GM23248 (cell line): ENCODE results near the gene LMOD2. TPM values are rescaled to one million over a fixed set of nuclear protein-coding genes. Genes with fewer than 3 reads are reported as not detected.

Source experiments
- DNase-seq: peaks from one replicate; pipeline ENCODE4 v3.0.0-alpha.2; 2015
- H2AFZ ChIP-seq: fragments of 200-600 bp; sonication (generic); 2 replicates; pipeline ENCODE4 v1.6.1; 2016; ENCODE audit warnings: antibody characterized with exemption
- H3F3A ChIP-seq: fragments of 200-600 bp; sonication (generic); 2 replicates; pipeline ENCODE4 v1.6.1; 2016; ENCODE audit warnings: mild to moderate bottlenecking, antibody characterized with exemption, mixed run types; ENCODE audit not compliant: insufficient read depth
- H3K27ac ChIP-seq: fragments of 200-600 bp; sonication (generic); 2 replicates; pipeline ENCODE4 v1.5.1; 2016; ENCODE audit warnings: mild to moderate bottlenecking
- H3K27me3 ChIP-seq: fragments of 200-600 bp; sonication (generic); replicated peaks from 2 replicates; pipeline ENCODE4 v1.6.1; 2016; ENCODE audit warnings: mild to moderate bottlenecking; ENCODE audit not compliant: insufficient read depth
- H3K36me3 ChIP-seq: fragments of 200-600 bp; sonication (generic); 2 replicates; pipeline ENCODE4 v1.6.1; 2016; ENCODE audit warnings: low read depth, mild to moderate bottlenecking
- H3K4me1 ChIP-seq: fragments of 200-600 bp; sonication (generic); 2 replicates; pipeline ENCODE4 v1.6.1; 2016; ENCODE audit warnings: mild to moderate bottlenecking; ENCODE audit not compliant: insufficient read depth
- H3K4me2 ChIP-seq: fragments of 200-600 bp; sonication (generic); one replicate; pipeline ENCODE4 v1.6.1; 2016; ENCODE audit warnings: mild to moderate bottlenecking; ENCODE audit not compliant: unreplicated experiment
- H3K4me3 ChIP-seq: fragments of 200-600 bp; sonication (generic); 2 replicates; pipeline ENCODE4 v1.5.1; 2016; ENCODE audit warnings: mild to moderate bottlenecking
- H3K79me2 ChIP-seq: fragments of 200-600 bp; sonication (generic); 2 replicates; pipeline ENCODE4 v1.6.1; 2016; ENCODE audit warnings: mild to moderate bottlenecking; ENCODE audit not compliant: insufficient read depth
- H3K9ac ChIP-seq: fragments of 200-600 bp; sonication (generic); 2 replicates; pipeline ENCODE4 v1.6.1; 2016; ENCODE audit warnings: mild to moderate bottlenecking
- H3K9me2 ChIP-seq: fragments of 200-600 bp; sonication (generic); 2 replicates; pipeline ENCODE4 v1.6.1; 2016; ENCODE audit warnings: mixed run types, mild to moderate bottlenecking, moderate library complexity; ENCODE audit not compliant: insufficient read depth
- H3K9me3 ChIP-seq: fragments of 200-600 bp; sonication (generic); one replicate; pipeline ENCODE4 v1.6.1; 2017; ENCODE audit warnings: low read depth
- H4K20me1 ChIP-seq: fragments of 200-600 bp; sonication (generic); 2 replicates; pipeline ENCODE4 v1.6.0; 2016; ENCODE audit not compliant: insufficient read depth
- EZH2 ChIP-seq: fragments of 200-600 bp; sonication (generic); IDR thresholded peaks from 2 replicates; pipeline ENCODE4 v1.6.1; 2018; ENCODE audit warnings: antibody characterized with exemption, mild to moderate bottlenecking; ENCODE audit not compliant: insufficient read depth, poor library complexity, severe bottlenecking
- EZH2phosphoT487 ChIP-seq: fragments of 200-600 bp; sonication (generic); IDR thresholded peaks from 2 replicates; pipeline ENCODE4 v1.6.1; 2018; ENCODE audit warnings: antibody characterized with exemption, moderate library complexity, mild to moderate bottlenecking, low read depth; ENCODE audit not compliant: insufficient read depth
- WGBS, 2 experiments: methylation state at CpG; one replicate each; pipeline ENCODE4 v1.1.6; 2015 to 2017; ENCODE audit warnings: low lambda C conversion rate in 2 of 2, low coverage in 1 of 2; ENCODE audit errors: missing lambda C conversion rate in 2 of 2; 5-methylcytosine and 5-hydroxymethylcytosine counted together
- in situ Hi-C: fragments of 300-500 bp; cut with MboI; formaldehyde crosslinking; loops from 2 replicates; pipeline ENCODE4 v1.15.0; 2020
- polyA plus RNA-seq: library from polyadenylated mRNA; unstranded; fragments of >200 nt; fragmentation: Nextera tagmentation; extraction: Ambion mirVana; gene quantifications from 2 replicates; pipeline ENCODE4 v1.2.1, GENCODE V29; 2016
- total RNA-seq: library from RNA; depleted of rRNA; stranded (reverse); fragments of >200 nt; shearing (Covaris generic); gene quantifications from 2 replicates; pipeline ENCODE4 v1.2.3, GENCODE V29; 2014

Gene LMOD2
- total and polyA plus RNA-seq, 2 experiments from 2014 or later: not detected

- DNase-seq: no peak
- in situ Hi-C loops: no loop called here
- Histone ChIP-seq H3K36me3 (peaks cover 31% of the 10 kb centered on the region), H3K79me2 (no peaks in the 10 kb centered on the region), H4K20me1 (no peaks in the 10 kb centered on the region), H3K4me2 (no peak overlapping the region), H3K27ac (no peak overlapping the region), H3K9ac (no peak overlapping the region), H3K9me3 (no peaks in the 10 kb centered on the region), H3K27me3 (no peaks in the 10 kb centered on the region), H2AFZ (no peak overlapping the region), H3K4me3 (no peak overlapping the region), H3K9me2 (no peaks in the 10 kb centered on the region), H3F3A (0 out of 2 replicates have a peak, but pooled peaks cover 6% of the 10 kb centered on the region), H3K4me1 (no peaks in the 10 kb centered on the region)
- WGBS, 2 experiments: 85 to 87% methylated on average over 3 of the region's 3 CpGs
- TF ChIP-seq EZH2 (no peak), EZH2phosphoT487 (no peak)
Observed at GRCh38 chr7:123695944-123696677, 40.4 kb downstream of the LMOD2 start.

DNA sequence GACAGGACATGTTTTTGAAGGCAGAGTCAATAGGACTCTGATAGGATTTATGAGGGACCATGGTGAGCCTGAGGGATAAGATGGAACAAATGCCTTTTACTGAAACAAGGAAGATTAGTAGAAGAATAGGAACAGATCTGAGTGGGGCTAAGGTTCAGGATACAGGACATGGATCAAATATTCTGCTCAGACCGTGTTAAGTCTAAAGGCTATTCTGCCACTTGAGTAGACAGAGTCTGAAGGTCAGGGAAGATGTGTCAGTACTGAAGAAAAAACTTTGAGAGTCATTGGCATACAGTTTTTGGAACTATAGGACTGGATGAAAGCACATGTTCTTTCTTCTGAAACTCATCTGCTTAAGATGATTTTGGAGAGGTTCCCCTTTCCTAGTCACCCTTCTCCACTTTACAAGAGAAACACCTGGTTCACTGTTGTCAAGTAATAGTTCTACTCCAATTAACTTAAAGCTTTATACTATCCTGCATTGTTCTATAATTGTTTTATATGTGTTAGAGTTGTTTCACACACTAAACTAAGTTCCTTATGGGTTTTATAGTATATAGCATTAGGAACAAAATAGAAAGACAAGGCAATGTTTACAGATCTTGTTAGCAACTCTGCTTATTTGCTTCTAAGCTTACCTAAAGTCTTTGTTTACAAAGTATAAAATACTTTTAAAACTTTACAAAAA, 49.7 kb downstream of the LMOD2 start:
- in situ Hi-C loops: no loop called here
- no peaks in the 10 kb centered on the region for H3K9me2 ChIP-seq
- H3K9me3 ChIP-seq: no peaks in the 10 kb centered on the region
- H3K36me3 ChIP-seq: peaks cover 45% of the 10 kb centered on the region
- no peak overlapping the region for H3K4me2 ChIP-seq
- H3K27ac ChIP-seq: no peak overlapping the region
- H3K27me3 ChIP-seq: no peaks in the 10 kb centered on the region
- no peak for TF ChIP-seq EZH2phosphoT487
- no peak for TF ChIP-seq EZH2
- H3F3A ChIP-seq: no peaks in the 10 kb centered on the region
- H3K4me1 ChIP-seq: peaks cover 9% of the 10 kb centered on the region
- WGBS, 2 experiments: 100% methylated on average over 1 of the region's 1 CpG
- DNase-seq: no peak
- H3K9ac ChIP-seq: no peak overlapping the region
- H3K4me3 ChIP-seq: no peak overlapping the region
- H3K79me2 ChIP-seq: peaks cover 22% of the 10 kb centered on the region
- no peak overlapping the region for H2AFZ ChIP-seq
- H4K20me1 ChIP-seq: no peaks in the 10 kb centered on the region; the same call in 1 of the 2 replicates

DNA sequence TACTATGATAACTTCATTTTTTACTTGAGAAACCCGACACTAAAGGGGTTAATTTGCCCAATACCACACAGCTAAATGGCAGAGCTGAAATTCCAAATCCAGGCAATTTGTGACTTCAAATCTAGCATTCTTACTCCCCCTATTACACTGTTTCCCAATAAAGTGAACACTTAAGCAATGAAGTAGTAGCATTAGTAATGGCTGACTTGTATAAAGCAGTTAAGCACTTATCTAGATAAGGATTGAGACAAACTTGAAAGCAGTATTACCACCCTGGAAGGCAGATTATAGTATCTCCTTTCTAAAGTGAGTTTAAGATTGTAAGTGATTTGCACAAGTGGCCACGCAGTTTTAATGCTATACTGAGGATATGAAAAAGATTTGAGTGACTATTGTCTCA, 53.9 kb downstream of the LMOD2 start:
- H3K9me2 ChIP-seq: no peaks in the 10 kb centered on the region
- peaks cover 35% of the 10 kb centered on the region for H3K36me3 ChIP-seq
- no peak overlapping the region for H2AFZ ChIP-seq
- WGBS, 2 experiments: 99 to 100% methylated on average over 2 of the region's 2 CpGs
- H3K4me2 ChIP-seq: no peak overlapping the region
- peaks cover 35% of the 10 kb centered on the region for H3K4me1 ChIP-seq
- in situ Hi-C loops: no loop called here
- H3K79me2 ChIP-seq: peaks cover 59% of the 10 kb centered on the region
- H3K9me3 ChIP-seq: no peaks in the 10 kb centered on the region
- peaks cover 12% of the 10 kb centered on the region for H3F3A ChIP-seq
- H3K9ac ChIP-seq: no peak overlapping the region
- peak; percentile 45 for DNase-seq
- no peak overlapping the region for H3K4me3 ChIP-seq
- H3K27me3 ChIP-seq: no peaks in the 10 kb centered on the region
- no peak overlapping the region for H3K27ac ChIP-seq
- peaks cover 24% of the 10 kb centered on the region for H4K20me1 ChIP-seq
- no peak for TF ChIP-seq EZH2phosphoT487
- no peak for TF ChIP-seq EZH2

DNA sequence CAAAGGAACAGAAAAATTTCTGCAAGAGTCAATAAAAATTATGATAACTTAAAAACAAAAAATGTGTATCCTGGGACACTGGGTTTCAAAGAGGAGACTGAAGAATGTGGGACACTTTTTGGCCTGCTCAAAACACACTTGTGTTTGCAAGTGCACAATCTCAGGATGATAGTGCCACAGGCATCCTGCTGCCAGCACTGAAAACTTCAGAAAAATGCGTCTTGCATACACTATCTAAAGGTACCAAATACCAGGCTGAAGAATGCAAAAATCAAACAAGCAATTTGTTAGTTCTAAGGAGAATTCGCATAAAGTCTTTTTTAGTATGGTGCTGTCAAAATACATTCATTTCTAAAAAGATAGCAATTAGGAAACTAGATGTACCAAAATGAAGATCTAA, 55.0 kb downstream of the LMOD2 start:
- Histone ChIP-seq H4K20me1 (peaks cover 27% of the 10 kb centered on the region), H2AFZ (no peak overlapping the region), H3K36me3 (peaks cover 29% of the 10 kb centered on the region), H3F3A (peaks cover 12% of the 10 kb centered on the region), H3K9me3 (no peaks in the 10 kb centered on the region), H3K4me3 (no peak overlapping the region), H3K27ac (no peak overlapping the region), H3K27me3 (no peaks in the 10 kb centered on the region), H3K4me1 (peaks cover 47% of the 10 kb centered on the region), H3K79me2 (peaks cover 71% of the 10 kb centered on the region), H3K9ac (no peak overlapping the region), H3K9me2 (no peaks in the 10 kb centered on the region), H3K4me2 (no peak overlapping the region)
- WGBS, 2 experiments: 95% methylated on average over 2 of the region's 2 CpGs
- in situ Hi-C loops: no loop called here
- DNase-seq: no peak
- no peak for TF ChIP-seq EZH2
- TF ChIP-seq EZH2phosphoT487: no peak
